GM13977 (cell line): ENCODE data around the gene KRT222.

ENCODE experiments used
- DNase-seq: peaks from one replicate; pipeline ENCODE4 v3.0.0; 2012; ENCODE audit warnings: low spot score
- in situ Hi-C: fragments of 300-500 bp; cut with MboI; formaldehyde crosslinking; loops from one replicate; pipeline ENCODE4 v1.12.0; 2022; ENCODE audit warnings: low sequenced_read_pairs, low pct_unique_long_range_greater_than_20kb, mixed read lengths, inconsistent platforms; ENCODE audit not compliant: unreplicated experiment
- TF ChIP-seq, protein P1 (sequence below): IDR thresholded peaks from 2 replicates; pipeline ENCODE4 v1.5.1; 2012; ENCODE audit warnings: mild to moderate bottlenecking, control low read depth; ENCODE audit not compliant: insufficient read depth; ENCODE audit errors: extremely low read depth, missing control alignments

KRT222 gene

GRCh38 chr17:40633871-40634270 lies 31.1 kb downstream of the KRT222 start:
- TF ChIP-seq, protein P1, sequence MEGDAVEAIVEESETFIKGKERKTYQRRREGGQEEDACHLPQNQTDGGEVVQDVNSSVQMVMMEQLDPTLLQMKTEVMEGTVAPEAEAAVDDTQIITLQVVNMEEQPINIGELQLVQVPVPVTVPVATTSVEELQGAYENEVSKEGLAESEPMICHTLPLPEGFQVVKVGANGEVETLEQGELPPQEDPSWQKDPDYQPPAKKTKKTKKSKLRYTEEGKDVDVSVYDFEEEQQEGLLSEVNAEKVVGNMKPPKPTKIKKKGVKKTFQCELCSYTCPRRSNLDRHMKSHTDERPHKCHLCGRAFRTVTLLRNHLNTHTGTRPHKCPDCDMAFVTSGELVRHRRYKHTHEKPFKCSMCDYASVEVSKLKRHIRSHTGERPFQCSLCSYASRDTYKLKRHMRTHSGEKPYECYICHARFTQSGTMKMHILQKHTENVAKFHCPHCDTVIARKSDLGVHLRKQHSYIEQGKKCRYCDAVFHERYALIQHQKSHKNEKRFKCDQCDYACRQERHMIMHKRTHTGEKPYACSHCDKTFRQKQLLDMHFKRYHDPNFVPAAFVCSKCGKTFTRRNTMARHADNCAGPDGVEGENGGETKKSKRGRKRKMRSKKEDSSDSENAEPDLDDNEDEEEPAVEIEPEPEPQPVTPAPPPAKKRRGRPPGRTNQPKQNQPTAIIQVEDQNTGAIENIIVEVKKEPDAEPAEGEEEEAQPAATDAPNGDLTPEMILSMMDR: no peak
- in situ Hi-C loops: no loop called here
- DNase-seq: no peak

GRCh38 chr17:40632216-40632615 lies 32.8 kb downstream of the KRT222 start:
- TF ChIP-seq, protein P1: no peak
- in situ Hi-C loops: no loop called here
- DNase-seq: no peak

- DNase-seq: no peak
- in situ Hi-C loops: loop anchor here (10.0 kb wide), 1 partner anchor 165 kb away; the partner anchor contains the start of gene KRT28
- TF ChIP-seq, protein P1: no peak
Observed at GRCh38 chr17:40629842-40630241, 35.1 kb downstream of the KRT222 start.

GRCh38 chr17:40625311-40625710 lies 39.7 kb downstream of the KRT222 start:
- in situ Hi-C loops: loop anchor here (10.0 kb wide), 1 partner anchor 169 kb away; the partner anchor contains the start of gene KRT28
- no peak for DNase-seq
- TF ChIP-seq, protein P1: no peak

GRCh38 chr17:40623419-40624210 lies 41.4 kb downstream of the KRT222 start:
- TF ChIP-seq, protein P1: no peak
- in situ Hi-C loops: loop anchor here (10.0 kb wide), 1 partner anchor 171 kb away; the partner anchor contains the start of gene KRT28
- peak; percentile 38 for DNase-seq

GRCh38 chr17:40622509-40622928 lies 42.5 kb downstream of the KRT222 start:
- DNase-seq: no peak
- in situ Hi-C loops: loop anchor here (10.0 kb wide), 1 partner anchor 172 kb away; the partner anchor contains the start of gene KRT28
- TF ChIP-seq, protein P1: no peak
